DND-41 (cell line): ENCODE data around the gene SELENON.

Source experiments
- ATAC-seq: fragments of 200-7000 bp; cut with Tn5 transposase; 3 replicates; pipeline ENCODE4 v1.9.1; 2021; ENCODE audit warnings: low read depth; ENCODE audit not compliant: insufficient read depth
- DNase-seq: peaks from one replicate; pipeline ENCODE4 v3.0.0-alpha.2; 2020
- H2AFZ ChIP-seq: 2 replicates; pipeline ENCODE4 v1.6.0; 2012; ENCODE audit warnings: low read depth, low read length
- H3K27ac ChIP-seq: 2 replicates; pipeline ENCODE4 v1.5.1; 2012; ENCODE audit warnings: low read length, inconsistent platforms
- H3K27me3 ChIP-seq: fragments of 200-600 bp; sonication (generic); 2 replicates; pipeline ENCODE4 v1.6.0; 2012; ENCODE audit warnings: low read length, mild to moderate bottlenecking, inconsistent platforms; ENCODE audit not compliant: insufficient read depth, poor library complexity
- H3K36me3 ChIP-seq: 2 replicates; pipeline ENCODE4 v1.5.1; 2012; ENCODE audit warnings: low read length, inconsistent platforms; ENCODE audit not compliant: insufficient read depth
- H3K4me1 ChIP-seq: 2 replicates; pipeline ENCODE4 v1.5.1; 2012; ENCODE audit warnings: mild to moderate bottlenecking, low read length; ENCODE audit not compliant: insufficient read depth
- H3K4me2 ChIP-seq: 2 replicates; pipeline ENCODE4 v1.6.0; 2012; ENCODE audit warnings: mild to moderate bottlenecking, moderate library complexity, low read length, inconsistent platforms; ENCODE audit not compliant: insufficient read depth
- H3K4me3 ChIP-seq, 2 experiments: fragments of 200-600 bp in 1 of 2; shearing (Covaris generic) in 1 of 2; 2 replicates each; pipeline ENCODE4 v1.5.1; 2012 to 2016; ENCODE audit warnings: inconsistent platforms in 2 of 2, low read length in 2 of 2, mild to moderate bottlenecking in 2 of 2, low read depth in 1 of 2, moderate library complexity in 1 of 2
- H3K79me2 ChIP-seq: 2 replicates; pipeline ENCODE4 v1.6.0; 2012; ENCODE audit warnings: low read length, inconsistent platforms; ENCODE audit not compliant: insufficient read depth
- H3K9ac ChIP-seq: 2 replicates; pipeline ENCODE4 v1.6.0; 2012; ENCODE audit warnings: low read depth, mild to moderate bottlenecking, inconsistent platforms, low read length, moderate library complexity
- H3K9me3 ChIP-seq: 2 replicates; pipeline ENCODE4 v1.5.1; 2012; ENCODE audit warnings: low read length, moderate library complexity, mild to moderate bottlenecking, inconsistent platforms; ENCODE audit not compliant: insufficient read depth, severe bottlenecking
- H4K20me1 ChIP-seq: 2 replicates; pipeline ENCODE4 v1.6.0; 2012; ENCODE audit warnings: low read length; ENCODE audit not compliant: insufficient read depth
- CTCF ChIP-seq: IDR thresholded peaks from 2 replicates; pipeline ENCODE4 v1.5.1; 2012; ENCODE audit warnings: borderline replicate concordance, low read length, moderate library complexity, mild to moderate bottlenecking; ENCODE audit not compliant: poor library complexity, severe bottlenecking; ENCODE audit errors: extremely low read depth
- EZH2 ChIP-seq: IDR thresholded peaks from 3 replicates; pipeline ENCODE4 v1.6.1; 2012; ENCODE audit warnings: borderline replicate concordance, low read depth, mild to moderate bottlenecking, moderate library complexity, low read length, inconsistent platforms; ENCODE audit not compliant: severe bottlenecking

The SELENON gene

GRCh38 chr1:25800703-25801377 lies 847 bp downstream of the SELENON start:
- H2AFZ ChIP-seq = peak overlapping the region; percentile 28; the same call in 1 of the 2 replicates
- ATAC-seq = peak; percentile 2; the same call in 1 of the 3 replicates

GRCh38 chr1:25802915-25803314 lies 2.9 kb downstream of the SELENON start:
- no peaks in the 10 kb centered on the region for H3K9me3 ChIP-seq
- H3K36me3 ChIP-seq = no peaks in the 10 kb centered on the region
- no peak for DNase-seq
- peaks cover 16% of the 10 kb centered on the region for H3K4me1 ChIP-seq
- no peak overlapping the region for H3K9ac ChIP-seq
- H2AFZ ChIP-seq = no peak overlapping the region
- no peak for ATAC-seq
- no peak overlapping the region for H3K4me2 ChIP-seq
- peaks cover 20% of the 10 kb centered on the region for H3K27me3 ChIP-seq
- H4K20me1 ChIP-seq = peaks cover 4% of the 10 kb centered on the region
- TF ChIP-seq EZH2 (no peak), CTCF (no peak)
- no peaks in the 10 kb centered on the region for H3K79me2 ChIP-seq
- no peak overlapping the region for H3K27ac ChIP-seq
- no peak overlapping the region for H3K4me3 ChIP-seq

More at GRCh38 chr1:25800703-25801377, 847 bp downstream of the SELENON start:
- peak overlapping the region; percentile 17 to 59; a peak in 3 of 4 replicates for H3K4me3 ChIP-seq
- H3K27me3 ChIP-seq = peaks cover 24% of the 10 kb centered on the region
- peaks cover 28% of the 10 kb centered on the region for H3K4me1 ChIP-seq
- peaks cover 8% of the 10 kb centered on the region; the same call in 1 of the 2 replicates for H4K20me1 ChIP-seq
- H3K79me2 ChIP-seq = no peaks in the 10 kb centered on the region
- peak overlapping the region; percentile 53 for H3K9ac ChIP-seq
- no peak for DNase-seq
- H3K9me3 ChIP-seq = no peaks in the 10 kb centered on the region
- no peaks in the 10 kb centered on the region for H3K36me3 ChIP-seq
- peak overlapping the region; percentile 73 for H3K4me2 ChIP-seq
- no peak overlapping the region; the same call in 1 of the 2 replicates for H3K27ac ChIP-seq
- no peak for TF ChIP-seq CTCF
- TF ChIP-seq EZH2 = no peak

GRCh38 chr1:25803368-25803767 lies 3.4 kb downstream of the SELENON start:
- TF ChIP-seq CTCF (no peak), EZH2 (no peak)
- Histone ChIP-seq H3K4me2 (no peak overlapping the region), H2AFZ (no peak overlapping the region), H3K27me3 (peaks cover 20% of the 10 kb centered on the region), H3K9me3 (no peaks in the 10 kb centered on the region), H3K4me3 (no peak overlapping the region), H4K20me1 (peaks cover 4% of the 10 kb centered on the region), H3K79me2 (no peaks in the 10 kb centered on the region), H3K27ac (no peak overlapping the region), H3K4me1 (peaks cover 16% of the 10 kb centered on the region), H3K36me3 (no peaks in the 10 kb centered on the region), H3K9ac (no peak overlapping the region)
- no peak for DNase-seq
- no peak for ATAC-seq
